HG03196 (cell line): Measurements from ENCODE around the gene STPG4.
"Not testable (repeated sequence)": the region's sequence is repeated elsewhere in the genome, so short reads cannot be mapped to it uniquely, and the experiment has no call there.

Source experiments
- ATAC-seq: cut with Tn5 transposase; IDR thresholded peaks from one replicate; pipeline ENCODE4 v1.9.1; 2021; ENCODE audit not compliant: unreplicated experiment

STPG4 gene

GRCh38 chr2:47155091-47155876 lies at the start of gene STPG4:
Gene STPG4 (minus strand): TSS chr2:47155308. CDS start chr2:47155251, 57 bp downstream.
- ATAC-seq = no peak

GRCh38 chr2:47204691-47205090 lies 49.6 kb upstream of the STPG4 start:
- no peak for ATAC-seq

- ATAC-seq = no peak
These were observed 48.9 kb upstream of the STPG4 start for GRCh38 chr2:47203995-47204394.

- ATAC-seq = no peak
These were observed 46.1 kb upstream of the STPG4 start for GRCh38 chr2:47201224-47201623.

GRCh38 chr2:47198985-47199451 lies 43.9 kb upstream of the STPG4 start:
- ATAC-seq = no peak

- no peak for ATAC-seq
These were observed 41.4 kb upstream of the STPG4 start for GRCh38 chr2:47196499-47196898.

GRCh38 chr2:47196046-47196445 lies 40.9 kb upstream of the STPG4 start:
- no peak for ATAC-seq

- no peak for ATAC-seq
These were observed 40.0 kb upstream of the STPG4 start for GRCh38 chr2:47195148-47195547.

- ATAC-seq = no peak
These were observed 39.3 kb upstream of the STPG4 start for GRCh38 chr2:47194410-47194809.

GRCh38 chr2:47193607-47194006 lies 38.5 kb upstream of the STPG4 start:
- ATAC-seq = no peak

GRCh38 chr2:47190188-47190881 lies 35.2 kb upstream of the STPG4 start:
- ATAC-seq = no peak

GRCh38 chr2:47189635-47190034 lies 34.5 kb upstream of the STPG4 start:
- no peak for ATAC-seq

GRCh38 chr2:47187069-47187468 lies 32.0 kb upstream of the STPG4 start:
- ATAC-seq = no peak

GRCh38 chr2:47186351-47186750 lies 31.2 kb upstream of the STPG4 start:
- ATAC-seq = no peak

- not testable (repeated sequence) for ATAC-seq
These were observed 30.0 kb upstream of the STPG4 start for GRCh38 chr2:47185098-47185497.

GRCh38 chr2:47181176-47181575 lies 26.1 kb upstream of the STPG4 start:
- no peak for ATAC-seq

GRCh38 chr2:47180531-47180930 lies 25.4 kb upstream of the STPG4 start:
- ATAC-seq = no peak

- ATAC-seq = no peak
These were observed 24.3 kb upstream of the STPG4 start for GRCh38 chr2:47179388-47179787.

GRCh38 chr2:47178341-47178740 lies 23.2 kb upstream of the STPG4 start:
- no peak for ATAC-seq

GRCh38 chr2:47177043-47177565 lies 22.0 kb upstream of the STPG4 start:
- no peak for ATAC-seq

GRCh38 chr2:47174733-47175361 lies 19.7 kb upstream of the STPG4 start:
- no peak for ATAC-seq
